LNCAP (cell line): ENCODE measurements around the gene SMIM43.

Experiments
- CTCF ChIP-seq: fragments of 450-650 bp; IDR thresholded peaks from 2 replicates; pipeline ENCODE4 v1.5.1; 2017; ENCODE audit warnings: mild to moderate bottlenecking

The SMIM43 gene

GRCh38 chr4:121764702-121765367 lies at the start of gene SMIM43:
TSS of gene SMIM43 (minus strand) at chr4:121765164. CDS start at chr4:121765105, 59 bp downstream.
- no peak for TF ChIP-seq CTCF

GRCh38 chr4:121814756-121815155 lies 49.8 kb upstream of the SMIM43 start:
- TF ChIP-seq CTCF = no peak

- TF ChIP-seq CTCF = no peak
Measured at GRCh38 chr4:121811122-121811521, 46.2 kb upstream of the SMIM43 start.

- TF ChIP-seq CTCF = no peak
Measured at GRCh38 chr4:121806411-121806810, 41.4 kb upstream of the SMIM43 start.

GRCh38 chr4:121801715-121802075 lies 36.7 kb upstream of the SMIM43 start:
- TF ChIP-seq CTCF = no peak

- TF ChIP-seq CTCF = no peak
Measured at GRCh38 chr4:121800961-121801714, 36.2 kb upstream of the SMIM43 start, which contains the start of gene EXOSC9. TSS of gene EXOSC9 (plus strand) at chr4:121801323. CDS start at chr4:121801425, 102 bp downstream.

GRCh38 chr4:121800638-121800960 lies 35.6 kb upstream of the SMIM43 start:
- no peak for TF ChIP-seq CTCF
